Measurements from ENCODE around the gene MRPS22. TPM values are rescaled to one million over a fixed set of nuclear protein-coding genes. Genes with fewer than 3 reads are reported as not detected.

The MRPS22 gene
- total RNA-seq, 2 experiments from 2014 or later: 39.6 to 42.6 TPM

- H3K27ac ChIP-seq (ENCODE audit: low read depth in 1 of 2, low read length in 2 of 2): no peak overlapping the region
- Mint-ChIP-seq H3K27me3 (peaks cover 4% of the 10 kb centered on the region), H3K4me1 (ENCODE audit: low read depth) (no peaks in the 10 kb centered on the region), H3K36me3 (ENCODE audit: low read depth) (no peaks in the 10 kb centered on the region), H3K4me3 (no peak overlapping the region), H3K9me3 (no peaks in the 10 kb centered on the region), H3K27ac (no peak overlapping the region)
- no peaks in the 10 kb centered on the region for H3K36me3 ChIP-seq (ENCODE audit: insufficient read depth, low read length)
- no peaks in the 10 kb centered on the region for H3K9me3 ChIP-seq (ENCODE audit: control insufficient read depth in 1 of 2, insufficient read depth in 1 of 2, low read length in 2 of 2)
- no peaks in the 10 kb centered on the region for H3K4me1 ChIP-seq (ENCODE audit: insufficient read depth, low read length)
- peaks cover 0 to 4% of the 10 kb centered on the region in 2 experiments for H3K27me3 ChIP-seq (ENCODE audit: control insufficient read depth in 1 of 2, insufficient read depth in 2 of 2, low read length in 2 of 2)
- ChIA-PET CTCF (no interaction called here), POLR2A (no interaction called here)
- ATAC-seq (ENCODE audit: poor library complexity): no peak
- intact Hi-C loops (cut with DNase I, micrococcal nuclease): no loop called here
- no peak overlapping the region for H3K4me3 ChIP-seq (ENCODE audit: low read length)
- DNase-seq: no peak
- no peak for TF ChIP-seq CTCF (IDR thresholded peaks at IDR 0.05)
Observed at GRCh38 chr3:139306078-139306477, 37.7 kb upstream of the MRPS22 start.

- no peaks in the 10 kb centered on the region for H3K4me1 Mint-ChIP-seq (ENCODE audit: low read depth)
- no peak for DNase-seq
Observed at GRCh38 chr3:139307072-139307491, 36.7 kb upstream of the MRPS22 start.

GRCh38 chr3:139307601-139308555 lies 35.9 kb upstream of the MRPS22 start:
- no peak overlapping the region for H3K4me3 Mint-ChIP-seq
- DNase-seq (no peak), ATAC-seq (ENCODE audit: poor library complexity) (no peak)
- no peaks in the 10 kb centered on the region for H3K4me1 Mint-ChIP-seq (ENCODE audit: low read depth)
- Histone ChIP-seq H3K9me3 (ENCODE audit: control insufficient read depth in 1 of 2, insufficient read depth in 1 of 2, low read length in 2 of 2) (no peaks in the 10 kb centered on the region), H3K27ac (ENCODE audit: low read depth in 1 of 2, low read length in 2 of 2) (no peak overlapping the region), H3K27me3 (ENCODE audit: control insufficient read depth in 1 of 2, insufficient read depth in 2 of 2, low read length in 2 of 2) (peaks cover 0 to 4% of the 10 kb centered on the region in 2 experiments), H3K4me3 (ENCODE audit: low read length) (no peak overlapping the region), H3K36me3 (ENCODE audit: insufficient read depth, low read length) (no peaks in the 10 kb centered on the region), H3K4me1 (ENCODE audit: insufficient read depth, low read length) (no peaks in the 10 kb centered on the region)
- H3K36me3 Mint-ChIP-seq (ENCODE audit: low read depth): no peaks in the 10 kb centered on the region
- ChIA-PET POLR2A (no interaction called here), CTCF (no interaction called here)
- no peaks in the 10 kb centered on the region for H3K9me3 Mint-ChIP-seq
- peaks cover 3% of the 10 kb centered on the region for H3K27me3 Mint-ChIP-seq
- intact Hi-C loops (cut with DNase I, micrococcal nuclease): no loop called here
- no peak overlapping the region for H3K27ac Mint-ChIP-seq
- TF ChIP-seq CTCF (IDR thresholded peaks at IDR 0.05): no peak

More at GRCh38 chr3:139307072-139307491, 36.7 kb upstream of the MRPS22 start:
- Histone ChIP-seq H3K36me3 (ENCODE audit: insufficient read depth, low read length) (no peaks in the 10 kb centered on the region), H3K9me3 (ENCODE audit: control insufficient read depth in 1 of 2, insufficient read depth in 1 of 2, low read length in 2 of 2) (no peaks in the 10 kb centered on the region), H3K4me1 (ENCODE audit: insufficient read depth, low read length) (no peaks in the 10 kb centered on the region), H3K4me3 (ENCODE audit: low read length) (no peak overlapping the region), H3K27me3 (ENCODE audit: control insufficient read depth in 1 of 2, insufficient read depth in 2 of 2, low read length in 2 of 2) (peaks cover 0 to 4% of the 10 kb centered on the region in 2 experiments), H3K27ac (ENCODE audit: low read depth in 1 of 2, low read length in 2 of 2) (no peak overlapping the region)
- no peak for TF ChIP-seq CTCF (IDR thresholded peaks at IDR 0.05)
- CTCF ChIA-PET: no interaction called here
- intact Hi-C loops (cut with DNase I, micrococcal nuclease): no loop called here
- ATAC-seq (ENCODE audit: poor library complexity): no peak
- POLR2A ChIA-PET: no interaction called here
- Mint-ChIP-seq H3K36me3 (ENCODE audit: low read depth) (no peaks in the 10 kb centered on the region), H3K27me3 (peaks cover 4% of the 10 kb centered on the region), H3K9me3 (no peaks in the 10 kb centered on the region), H3K4me3 (no peak overlapping the region), H3K27ac (no peak overlapping the region)

All from CD4-positive, alpha-beta T cell (primary cell).